HG02763 (cell line): Measurements from ENCODE around the gene RNASE1.
"Not testable (repeated sequence)": the region's sequence is repeated elsewhere in the genome, so short reads cannot be mapped to it uniquely, and the experiment has no call there.

ENCODE experiments used
- ATAC-seq: cut with Tn5 transposase; IDR thresholded peaks from one replicate; pipeline ENCODE4 v1.9.1; 2021; ENCODE audit warnings: mild to moderate bottlenecking, moderate library complexity; ENCODE audit not compliant: unreplicated experiment

The RNASE1 gene

GRCh38 chr14:20802341-20803084, at the start of gene RNASE1:
Gene RNASE1 (minus strand): TSS chr14:20802844. CDS start chr14:20802068, 776 bp downstream.
- no peak for ATAC-seq

- ATAC-seq = no peak
Observed at GRCh38 chr14:20848955-20849570, 46.4 kb upstream of the RNASE1 start.

GRCh38 chr14:20848316-20848954, 45.8 kb upstream of the RNASE1 start:
- ATAC-seq = no peak

GRCh38 chr14:20846560-20846959, 43.9 kb upstream of the RNASE1 start:
- no peak for ATAC-seq

- ATAC-seq = no peak
Observed at GRCh38 chr14:20841096-20841495, 38.5 kb upstream of the RNASE1 start.

GRCh38 chr14:20837831-20838230, 35.2 kb upstream of the RNASE1 start:
- ATAC-seq = no peak

- ATAC-seq = no peak
Observed at GRCh38 chr14:20836668-20837338, 34.2 kb upstream of the RNASE1 start.

GRCh38 chr14:20834899-20835298, 32.3 kb upstream of the RNASE1 start:
- ATAC-seq = no peak

GRCh38 chr14:20830831-20831230, 28.2 kb upstream of the RNASE1 start:
- ATAC-seq = no peak

GRCh38 chr14:20828024-20828694, 25.5 kb upstream of the RNASE1 start:
- not testable (repeated sequence) for ATAC-seq

- no peak for ATAC-seq
Observed at GRCh38 chr14:20827326-20827725, 24.7 kb upstream of the RNASE1 start.

GRCh38 chr14:20826666-20827065, 24.0 kb upstream of the RNASE1 start:
- ATAC-seq = not testable (repeated sequence)

- no peak for ATAC-seq
Observed at GRCh38 chr14:20823859-20824258, 21.2 kb upstream of the RNASE1 start.

GRCh38 chr14:20821521-20822108, 19.0 kb upstream of the RNASE1 start:
- not testable (repeated sequence) for ATAC-seq

GRCh38 chr14:20820063-20820904, 17.6 kb upstream of the RNASE1 start:
- no peak for ATAC-seq

GRCh38 chr14:20818861-20819260, 16.2 kb upstream of the RNASE1 start:
- no peak for ATAC-seq

- not testable (repeated sequence) for ATAC-seq
Observed at GRCh38 chr14:20815946-20816345, 13.3 kb upstream of the RNASE1 start.

GRCh38 chr14:20811986-20812975, 9.6 kb upstream of the RNASE1 start:
- ATAC-seq = no peak
